Heart right ventricle (tissue), 16 donors: ENCODE measurements around the gene AHSG. TPM values are rescaled to one million over a fixed set of nuclear protein-coding genes. Genes with fewer than 3 reads are reported as not detected.

Source experiments
- ATAC-seq, 8 donors: fragments of 200-7000 bp; cut with Tn5 transposase; one replicate each; pipeline ENCODE4 v1.9.1; 2020; ENCODE audit warnings: mild to moderate bottlenecking in 8 of 8, moderate library complexity in 8 of 8, moderate number of reproducible peaks in 1 of 8
- DNase-seq, 2 donors: peaks; one replicate each; pipeline ENCODE4 v3.0.0-alpha.2; 2020
- H3K27ac ChIP-seq, 10 donors: fragments of 200-600 bp; sonication (generic) in 2 of 10; one replicate each; pipeline versions ENCODE4 v1.5.0 to v1.8.0; 2020 to 2022; ENCODE audit warnings: mild to moderate bottlenecking in 3 of 10
- H3K27me3 ChIP-seq, 7 donors: fragments of 200-600 bp; one replicate each; pipeline ENCODE4 v1.8.0; 2021 to 2022; ENCODE audit warnings: mild to moderate bottlenecking in 2 of 7
- H3K36me3 ChIP-seq, 9 donors: fragments of 200-600 bp; sonication (generic) in 1 of 9; one replicate each; pipeline versions ENCODE4 v1.5.0 to v1.8.0; 2020 to 2022; ENCODE audit warnings: mild to moderate bottlenecking in 2 of 9
- H3K4me1 ChIP-seq, 9 donors: fragments of 200-600 bp; sonication (generic) in 1 of 9; one replicate each; pipeline versions ENCODE4 v1.5.0 to v1.8.0; 2020 to 2022; ENCODE audit warnings: mild to moderate bottlenecking in 4 of 9
- H3K4me3 ChIP-seq, 10 donors: fragments of 200-600 bp; sonication (generic) in 2 of 10; one replicate each; pipeline versions ENCODE4 v1.5.0 to v1.8.0; 2020 to 2022; ENCODE audit warnings: mild to moderate bottlenecking in 7 of 10, moderate library complexity in 2 of 10
- H3K9me3 ChIP-seq, 11 donors: fragments of 200-600 bp in 10 of 11; sonication (generic) in 2 of 11; one replicate each; pipeline versions ENCODE4 v1.5.0 to v1.8.0; 2013 to 2022; ENCODE audit warnings: mild to moderate bottlenecking in 2 of 11, control low read depth in 1 of 11, moderate library complexity in 1 of 11
- WGBS, 2 donors: extraction: QIAGEN DNeasy Blood & Tissue Kit; methylation state at CpG; one replicate each; pipeline ENCODE4 v1.1.7; 2013; ENCODE audit warnings: inconsistent platforms in 1 of 2; 5-methylcytosine and 5-hydroxymethylcytosine counted together
- intact Hi-C, 10 donors: fragments of 100-400 bp; cut with DNase I; formaldehyde crosslinking; loops; one replicate each; pipeline versions ENCODE4 v1.11.1 to v1.14.2; 2022
- polyA plus RNA-seq, 2 donors: library from polyadenylated mRNA; stranded (reverse); fragments of 200-250 nt; gene quantifications; one replicate each; pipeline ENCODE4 v1.2.3, GENCODE V29; 2013
- total RNA-seq, 10 donors: library from RNA; stranded (reverse); fragmentation: NEBNext Ultra II Directional in 3 of 10; extraction: Animal tissue kit (Norgen Biotek cat#: 25700) in 3 of 10; gene quantifications; one replicate each; pipeline versions ENCODE4 v1.2.1 to v1.2.4, GENCODE V29; 2021 to 2023
- TF ChIP-seq, protein P1 (sequence below), 9 donors: fragments of 200-600 bp; sonication (generic) in 2 of 9; IDR thresholded peaks; one replicate each; pipeline versions ENCODE4 v1.5.0 to v1.8.0; 2021 to 2022; ENCODE audit warnings: antibody characterized with exemption in 9 of 9, mild to moderate bottlenecking in 5 of 9, moderate library complexity in 1 of 9
- donor health status: Arrhythmogenic right ventricular cardiomyopathy.
- donor health status: ischemic (EF 13 %, LVEDD 7.1; RV severe dilation, severe dysfunction).
- donor health status: healthy with polysubstance abuse.
- donor health status: DM: no; HTN: yes; CAD: no.
- donor health status: DM: no; HTN: no; CAD: no.
- donor health status: ischemic (EF 25% LVEDD 6.9; RV normal size, moderate dysfunction).
- donor health status: ischemic (EF 25% LVEDD 5.7; RV mildly dilated, moderate dysfunction).
- donor health status: healthy.
- donor health status: DM: yes; HTN: yes; CAD: no.
- donor health status: Ischemic cardiomyopathy.
- donor health status: ischemic (EF 35%, LVEDD 5.7; RV mildly dilated, moderate dysfunction).
- donor health status: nonischemic (EF 11% LVEDD 7.7; RV severe dilation, severe dysfunction).
- donor health status: DM: yes; HTN: yes; CAD: no.
- donor health status: PGD.
- donor health status: ischemic (EF 29% LVEDD 5.4; RV normal size, mild dysfunction).
- donor health status: nonischemic (EF 23%, LVEDD 6.1; RV moderate dilation, normal function).

Gene AHSG
- total and polyA plus RNA-seq, 12 donors: not detected

DNA sequence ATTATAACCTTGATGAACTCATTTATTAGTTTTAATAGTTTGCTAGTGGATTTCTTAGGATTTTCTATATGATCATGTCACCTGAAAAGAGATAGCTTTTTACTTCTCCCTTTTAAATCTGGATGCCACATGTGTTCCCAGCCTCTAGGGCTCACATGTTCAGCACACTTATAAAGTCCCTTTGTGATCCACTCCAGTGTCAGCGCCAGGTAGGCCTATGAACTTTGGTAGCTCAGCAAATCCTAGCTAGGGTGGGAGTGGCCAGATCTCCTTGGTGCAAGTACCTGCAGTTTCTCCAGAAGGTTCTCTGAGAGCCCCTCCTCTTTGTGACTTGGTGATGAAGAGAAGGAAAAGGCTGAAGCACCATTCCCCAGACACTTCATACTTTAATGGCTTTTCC is 36.0 kb downstream of the AHSG start:
- 91 to 97% methylated on average over 1 of the region's 1 CpG for WGBS, 2 donors
- intact Hi-C loops: loop anchor here in 1 of 10 donors (10.0 kb wide), 1 partner anchor 496 kb away; no protein-coding TSS in a partner anchor

GRCh38 chr3:186651678-186652215 is 38.9 kb downstream of the AHSG start:
- Histone ChIP-seq H3K4me3 (no peak overlapping the region), H3K36me3 (no peaks in the 10 kb centered on the region), H3K4me1 (no peaks in the 10 kb centered on the region), H3K27ac (no peak overlapping the region), H3K27me3 (peaks cover 0 to 7% (median 0%) of the 10 kb centered on the region in 7 donors), H3K9me3 (no peaks in the 10 kb centered on the region)
- ATAC-seq (no peak), DNase-seq (no peak)
- TF ChIP-seq, protein P1, sequence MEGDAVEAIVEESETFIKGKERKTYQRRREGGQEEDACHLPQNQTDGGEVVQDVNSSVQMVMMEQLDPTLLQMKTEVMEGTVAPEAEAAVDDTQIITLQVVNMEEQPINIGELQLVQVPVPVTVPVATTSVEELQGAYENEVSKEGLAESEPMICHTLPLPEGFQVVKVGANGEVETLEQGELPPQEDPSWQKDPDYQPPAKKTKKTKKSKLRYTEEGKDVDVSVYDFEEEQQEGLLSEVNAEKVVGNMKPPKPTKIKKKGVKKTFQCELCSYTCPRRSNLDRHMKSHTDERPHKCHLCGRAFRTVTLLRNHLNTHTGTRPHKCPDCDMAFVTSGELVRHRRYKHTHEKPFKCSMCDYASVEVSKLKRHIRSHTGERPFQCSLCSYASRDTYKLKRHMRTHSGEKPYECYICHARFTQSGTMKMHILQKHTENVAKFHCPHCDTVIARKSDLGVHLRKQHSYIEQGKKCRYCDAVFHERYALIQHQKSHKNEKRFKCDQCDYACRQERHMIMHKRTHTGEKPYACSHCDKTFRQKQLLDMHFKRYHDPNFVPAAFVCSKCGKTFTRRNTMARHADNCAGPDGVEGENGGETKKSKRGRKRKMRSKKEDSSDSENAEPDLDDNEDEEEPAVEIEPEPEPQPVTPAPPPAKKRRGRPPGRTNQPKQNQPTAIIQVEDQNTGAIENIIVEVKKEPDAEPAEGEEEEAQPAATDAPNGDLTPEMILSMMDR (IDR thresholded peaks at IDR 0.05): no peak
- WGBS, 2 donors: 87 to 88% methylated on average over 3 of the region's 3 CpGs
- intact Hi-C loops: no loop called here

More for the DNA sequence above, 36.0 kb downstream of the AHSG start:
- Histone ChIP-seq H3K36me3 (no peaks in the 10 kb centered on the region), H3K9me3 (no peaks in the 10 kb centered on the region), H3K4me3 (no peak overlapping the region), H3K27me3 (peaks cover 0 to 7% (median 0%) of the 10 kb centered on the region in 7 donors), H3K4me1 (no peaks in the 10 kb centered on the region), H3K27ac (no peak overlapping the region)
- ATAC-seq: no peak
- TF ChIP-seq, protein P1 (IDR thresholded peaks at IDR 0.05): no peak
- no peak for DNase-seq

GRCh38 chr3:186653080-186653707 is 40.3 kb downstream of the AHSG start:
- no peak overlapping the region for H3K27ac ChIP-seq
- TF ChIP-seq, protein P1 (IDR thresholded peaks at IDR 0.05): no peak
- no peaks in the 10 kb centered on the region for H3K9me3 ChIP-seq
- ATAC-seq: no peak
- no peaks in the 10 kb centered on the region for H3K4me1 ChIP-seq
- intact Hi-C loops: no loop called here
- no peak for DNase-seq
- peaks cover 0 to 15% (median 0%) of the 10 kb centered on the region in 7 donors for H3K27me3 ChIP-seq
- H3K4me3 ChIP-seq: no peak overlapping the region
- H3K36me3 ChIP-seq: no peaks in the 10 kb centered on the region
- WGBS, 2 donors: 71 to 75% methylated on average over 7 of the region's 7 CpGs

GRCh38 chr3:186653984-186654383 is 41.1 kb downstream of the AHSG start:
- Histone ChIP-seq H3K4me1 (no peaks in the 10 kb centered on the region), H3K27ac (no peak overlapping the region), H3K9me3 (no peaks in the 10 kb centered on the region), H3K4me3 (no peak overlapping the region), H3K36me3 (no peaks in the 10 kb centered on the region), H3K27me3 (peaks cover 0 to 15% (median 0%) of the 10 kb centered on the region in 7 donors)
- ATAC-seq: no peak
- intact Hi-C loops: no loop called here
- 34 to 60% methylated on average over 6 of the region's 6 CpGs for WGBS, 2 donors
- DNase-seq: no peak
- TF ChIP-seq, protein P1 (IDR thresholded peaks at IDR 0.05): no peak
